GM19467 (cell line): ENCODE results near the gene ZNF184.
A peak's percentile ranks its signal among the peaks of the same experiment; 100 is the strongest.

Source experiments
- ATAC-seq: cut with Tn5 transposase; IDR thresholded peaks from one replicate; pipeline ENCODE4 v1.9.1; 2021; ENCODE audit warnings: mild to moderate bottlenecking, moderate library complexity; ENCODE audit not compliant: unreplicated experiment

The ZNF184 gene

GRCh38 chr6:27472617-27473400, at the start of gene ZNF184:
TSS of gene ZNF184 (minus strand) at chr6:27473105. CDS start at chr6:27472294, 811 bp downstream.
- peak; percentile 84 for ATAC-seq

GRCh38 chr6:27518881-27519795, 46.2 kb upstream of the ZNF184 start:
- peak; percentile 57 for ATAC-seq

- no peak for ATAC-seq
These were observed 45.3 kb upstream of the ZNF184 start for GRCh38 chr6:27517928-27518787.

GRCh38 chr6:27517238-27517637, 44.3 kb upstream of the ZNF184 start:
- ATAC-seq: no peak

GRCh38 chr6:27514906-27515495, 42.1 kb upstream of the ZNF184 start:
- ATAC-seq: no peak

GRCh38 chr6:27512525-27512924, 39.6 kb upstream of the ZNF184 start:
- no peak for ATAC-seq

- ATAC-seq: no peak
These were observed 34.4 kb upstream of the ZNF184 start for GRCh38 chr6:27507041-27507956.

- ATAC-seq: no peak
These were observed 32.5 kb upstream of the ZNF184 start for GRCh38 chr6:27505209-27506027.

GRCh38 chr6:27503436-27504030, 30.6 kb upstream of the ZNF184 start:
- ATAC-seq: no peak

GRCh38 chr6:27502508-27503435, 29.9 kb upstream of the ZNF184 start:
- no peak for ATAC-seq

GRCh38 chr6:27501187-27501586, 28.3 kb upstream of the ZNF184 start:
- no peak for ATAC-seq

GRCh38 chr6:27500177-27500576, 27.3 kb upstream of the ZNF184 start:
- ATAC-seq: no peak

GRCh38 chr6:27495386-27496135, 22.7 kb upstream of the ZNF184 start:
- peak; percentile 50 for ATAC-seq

GRCh38 chr6:27494987-27495385, 22.1 kb upstream of the ZNF184 start:
- peak; percentile 16 for ATAC-seq

GRCh38 chr6:27494103-27494502, 21.2 kb upstream of the ZNF184 start:
- no peak for ATAC-seq

GRCh38 chr6:27492631-27493190, 19.8 kb upstream of the ZNF184 start:
- ATAC-seq: no peak
